Lower lobe of right lung (tissue), 2 donors: ENCODE measurements around the gene ST14. TPM values are rescaled to one million over a fixed set of nuclear protein-coding genes. Genes with fewer than 3 reads are reported as not detected.

Experiments
- ATAC-seq, 2 donors: fragments of 200-7000 bp; cut with Tn5 transposase; one replicate each; pipeline ENCODE4 v1.9.1; 2020 to 2022; ENCODE audit warnings: mild to moderate bottlenecking in 2 of 2, moderate library complexity in 2 of 2
- DNase-seq: peaks from one replicate; pipeline ENCODE4 v3.0.0-alpha.2; 2020
- H3K27ac ChIP-seq: fragments of 200-600 bp; one replicate; pipeline ENCODE4 v1.8.0; 2022
- H3K27me3 ChIP-seq: fragments of 200-600 bp; one replicate; pipeline ENCODE4 v1.8.0; 2022; ENCODE audit warnings: low read depth
- H3K36me3 ChIP-seq: fragments of 200-600 bp; one replicate; pipeline ENCODE4 v1.8.0; 2022; ENCODE audit warnings: mild to moderate bottlenecking
- H3K4me1 ChIP-seq: fragments of 200-600 bp; one replicate; pipeline ENCODE4 v1.8.0; 2022
- H3K4me3 ChIP-seq: fragments of 200-600 bp; one replicate; pipeline ENCODE4 v1.8.0; 2022; ENCODE audit warnings: mild to moderate bottlenecking
- H3K9me3 ChIP-seq: fragments of 200-600 bp; one replicate; pipeline ENCODE4 v1.8.0; 2022
- intact Hi-C: fragments of 100-400 bp; cut with DNase I; formaldehyde crosslinking; loops from one replicate; pipeline ENCODE4 v1.11.0; 2022
- total RNA-seq: library from RNA; stranded (reverse); fragmentation: NEBNext Ultra II Directional; extraction: Animal tissue kit (Norgen Biotek cat#: 25700); gene quantifications from one replicate; pipeline ENCODE4 v1.2.1, GENCODE V29; 2021
- TF ChIP-seq, protein P1 (sequence below): fragments of 200-600 bp; IDR thresholded peaks from one replicate; pipeline ENCODE4 v1.8.0; 2022; ENCODE audit warnings: antibody characterized with exemption, mild to moderate bottlenecking
- donor health status: DM: no; HTN: yes; CAD: no; lungs with severe emphysema.

The ST14 gene
- total RNA-seq, 1 donor from 2014 or later, result 61.1 TPM

DNA sequence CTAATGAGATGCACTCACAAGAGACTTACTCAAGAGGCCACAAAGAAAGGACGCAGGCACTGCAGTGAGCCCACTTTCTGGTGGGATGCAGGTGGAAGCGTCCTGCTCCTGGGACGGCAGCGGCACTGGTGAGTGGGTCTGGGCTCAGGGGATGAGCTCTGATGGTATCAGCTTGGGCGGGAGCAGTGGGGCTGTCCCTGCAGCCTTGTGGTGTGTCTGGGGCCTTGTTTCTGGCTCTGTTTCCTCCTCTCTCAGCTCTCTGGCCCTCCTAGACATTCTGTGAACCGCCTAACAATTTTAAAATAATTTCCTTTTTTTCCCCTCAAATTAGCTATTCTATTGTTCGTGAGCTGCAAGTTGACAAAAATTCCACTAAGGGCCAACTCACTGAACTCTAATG is 8.8 kb upstream of the ST14 start:
- Histone ChIP-seq H3K4me1 (peaks cover 19% of the 10 kb centered on the region), H3K4me3 (no peak overlapping the region), H3K27me3 (no peaks in the 10 kb centered on the region), H3K27ac (no peak overlapping the region), H3K9me3 (no peaks in the 10 kb centered on the region), H3K36me3 (peaks cover 3% of the 10 kb centered on the region)
- intact Hi-C loops, result no loop called here
- ATAC-seq, result no peak
- TF ChIP-seq, protein P1, sequence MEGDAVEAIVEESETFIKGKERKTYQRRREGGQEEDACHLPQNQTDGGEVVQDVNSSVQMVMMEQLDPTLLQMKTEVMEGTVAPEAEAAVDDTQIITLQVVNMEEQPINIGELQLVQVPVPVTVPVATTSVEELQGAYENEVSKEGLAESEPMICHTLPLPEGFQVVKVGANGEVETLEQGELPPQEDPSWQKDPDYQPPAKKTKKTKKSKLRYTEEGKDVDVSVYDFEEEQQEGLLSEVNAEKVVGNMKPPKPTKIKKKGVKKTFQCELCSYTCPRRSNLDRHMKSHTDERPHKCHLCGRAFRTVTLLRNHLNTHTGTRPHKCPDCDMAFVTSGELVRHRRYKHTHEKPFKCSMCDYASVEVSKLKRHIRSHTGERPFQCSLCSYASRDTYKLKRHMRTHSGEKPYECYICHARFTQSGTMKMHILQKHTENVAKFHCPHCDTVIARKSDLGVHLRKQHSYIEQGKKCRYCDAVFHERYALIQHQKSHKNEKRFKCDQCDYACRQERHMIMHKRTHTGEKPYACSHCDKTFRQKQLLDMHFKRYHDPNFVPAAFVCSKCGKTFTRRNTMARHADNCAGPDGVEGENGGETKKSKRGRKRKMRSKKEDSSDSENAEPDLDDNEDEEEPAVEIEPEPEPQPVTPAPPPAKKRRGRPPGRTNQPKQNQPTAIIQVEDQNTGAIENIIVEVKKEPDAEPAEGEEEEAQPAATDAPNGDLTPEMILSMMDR, result no peak
- no peak for DNase-seq

DNA sequence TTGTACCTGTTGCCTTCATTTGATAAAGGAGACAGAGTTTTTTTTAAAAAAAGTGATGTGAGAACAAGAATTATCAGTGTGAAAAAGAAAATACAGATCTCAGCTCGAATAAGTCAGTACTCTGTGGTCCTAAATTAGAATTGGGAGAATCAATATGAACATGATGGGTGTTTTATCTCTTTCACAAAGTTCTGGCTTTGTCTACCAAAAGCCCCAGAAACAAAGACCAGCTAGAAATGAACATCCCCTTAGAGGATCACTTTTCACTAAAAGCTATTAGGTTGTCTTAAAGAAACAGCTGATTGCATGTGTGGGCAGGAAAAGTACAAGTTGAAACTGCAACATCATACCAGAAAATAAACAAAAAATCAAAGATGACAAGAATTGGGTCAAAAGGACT is 8.4 kb upstream of the ST14 start:
- Histone ChIP-seq H3K27ac (no peak overlapping the region), H3K27me3 (no peaks in the 10 kb centered on the region), H3K36me3 (no peaks in the 10 kb centered on the region), H3K4me3 (no peak overlapping the region), H3K9me3 (no peaks in the 10 kb centered on the region), H3K4me1 (peaks cover 16% of the 10 kb centered on the region)
- no peak for ATAC-seq
- intact Hi-C loops, result no loop called here
- TF ChIP-seq, protein P1, result no peak
- DNase-seq, result no peak

DNA sequence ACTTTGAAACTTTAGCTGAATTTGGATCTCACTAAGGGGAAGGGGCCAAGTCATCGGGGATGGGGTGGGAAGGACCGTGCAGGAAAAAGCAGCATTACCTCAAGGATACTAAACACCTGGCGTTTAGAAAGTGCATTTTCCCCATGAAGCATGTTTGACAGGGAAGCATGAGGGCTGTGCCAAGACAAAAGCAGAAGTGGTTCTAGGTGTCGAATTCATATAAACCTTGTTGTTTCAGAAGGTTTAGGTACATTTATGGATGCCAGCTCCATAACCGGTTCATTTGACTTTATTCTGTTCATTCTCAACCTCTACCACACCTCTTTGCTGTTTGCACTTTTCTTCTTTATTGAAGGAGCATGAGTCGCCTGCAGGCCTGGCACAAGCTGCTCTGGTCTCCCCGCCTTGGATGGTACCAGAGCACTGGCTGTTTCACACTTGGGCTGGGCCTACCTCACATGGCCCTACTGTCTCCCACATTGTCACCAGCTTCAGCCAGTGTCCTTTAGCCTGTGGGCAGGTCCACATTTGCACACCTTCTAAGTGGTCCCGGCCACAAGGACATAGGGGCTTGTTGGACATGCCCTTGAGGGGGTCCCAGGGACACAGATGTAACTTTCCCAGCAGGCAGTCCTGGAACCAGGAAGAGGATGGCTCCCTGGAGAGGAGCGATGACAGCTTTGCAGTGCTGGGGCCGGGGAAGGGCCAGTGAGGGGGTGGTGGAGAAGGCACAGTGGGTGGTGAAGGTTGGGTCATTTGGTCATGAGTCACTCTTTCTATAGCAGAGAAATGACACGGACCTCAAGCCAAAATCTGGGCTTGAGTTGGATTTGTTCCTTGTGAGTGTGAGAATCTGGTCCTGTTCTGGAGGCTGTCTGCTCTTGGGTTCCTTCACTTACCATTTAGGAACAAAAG is 3.2 kb upstream of the ST14 start:
- intact Hi-C loops, result no loop called here
- TF ChIP-seq, protein P1, result no peak
- no peak overlapping the region for H3K4me3 ChIP-seq
- H3K27me3 ChIP-seq, result peaks cover 13% of the 10 kb centered on the region
- no peaks in the 10 kb centered on the region for H3K36me3 ChIP-seq
- peaks cover 26% of the 10 kb centered on the region for H3K4me1 ChIP-seq
- no peaks in the 10 kb centered on the region for H3K9me3 ChIP-seq
- DNase-seq (no peak), ATAC-seq (peak in 1 of 2 donors; percentile 11)
- H3K27ac ChIP-seq, result no peak overlapping the region

DNA sequence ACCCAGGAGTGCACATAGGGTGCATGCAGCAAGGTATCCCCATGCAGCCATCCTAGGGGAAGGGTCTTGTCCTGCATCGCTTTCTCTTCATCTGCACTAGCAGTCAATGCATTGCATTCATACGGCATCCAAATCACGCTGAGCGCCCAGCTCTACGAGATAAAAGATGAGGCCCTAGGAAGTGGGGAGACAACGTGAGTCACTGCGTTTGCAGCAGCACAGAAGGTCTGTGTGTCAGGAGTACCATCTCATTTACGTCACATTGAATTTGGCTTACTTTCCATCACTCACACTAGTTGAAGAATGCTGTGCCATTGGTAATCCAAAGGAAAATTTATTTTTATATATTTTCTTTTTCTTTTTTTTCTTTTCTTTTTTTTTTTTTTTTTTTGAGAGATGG is 2.5 kb upstream of the ST14 start:
- no peaks in the 10 kb centered on the region for H3K9me3 ChIP-seq
- H3K4me1 ChIP-seq, result peaks cover 32% of the 10 kb centered on the region
- no peaks in the 10 kb centered on the region for H3K36me3 ChIP-seq
- H3K4me3 ChIP-seq, result no peak overlapping the region
- H3K27ac ChIP-seq, result no peak overlapping the region
- intact Hi-C loops, result no loop called here
- ATAC-seq (no peak), DNase-seq (no peak)
- H3K27me3 ChIP-seq, result peaks cover 13% of the 10 kb centered on the region
- TF ChIP-seq, protein P1, result no peak

DNA sequence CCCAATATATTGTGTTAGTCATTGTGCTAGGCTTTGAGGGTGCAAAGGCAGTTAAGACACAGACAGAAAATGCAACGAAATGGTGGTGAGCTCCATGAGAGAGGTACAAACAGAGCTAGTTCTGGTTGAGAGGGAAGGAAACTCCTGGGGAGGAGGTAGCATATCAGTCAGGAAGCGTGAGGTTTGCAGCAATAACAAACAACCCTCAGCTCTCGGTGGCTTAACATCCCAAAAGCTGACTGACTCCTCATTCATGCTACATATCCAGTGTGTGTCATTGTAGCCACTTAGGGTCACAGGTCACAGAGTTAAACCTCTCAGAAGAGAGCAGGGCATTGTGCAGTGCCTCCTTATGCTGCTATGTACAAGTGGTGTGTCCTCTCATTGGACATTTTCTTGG is 1.7 kb upstream of the ST14 start:
- H3K4me1 ChIP-seq, result peaks cover 39% of the 10 kb centered on the region

More for the DNA sequence above, 1.7 kb upstream of the ST14 start:
- TF ChIP-seq, protein P1, result no peak
- no peak overlapping the region for H3K27ac ChIP-seq
- H3K4me3 ChIP-seq, result no peak overlapping the region
- intact Hi-C loops, result no loop called here
- H3K27me3 ChIP-seq, result peaks cover 13% of the 10 kb centered on the region
- DNase-seq, result no peak
- ATAC-seq, result no peak
- H3K36me3 ChIP-seq, result no peaks in the 10 kb centered on the region
- no peaks in the 10 kb centered on the region for H3K9me3 ChIP-seq
